ENCODE measurements around the gene TSPAN10. TPM values are rescaled to one million over a fixed set of nuclear protein-coding genes. Genes with fewer than 3 reads are reported as not detected.

Gene TSPAN10
- total and polyA plus RNA-seq, 2 of the 13 experiments (the other 11 are each of a cell fraction or from before 2014, with no cell fraction given), result 0.54 to 0.75 TPM

DNA sequence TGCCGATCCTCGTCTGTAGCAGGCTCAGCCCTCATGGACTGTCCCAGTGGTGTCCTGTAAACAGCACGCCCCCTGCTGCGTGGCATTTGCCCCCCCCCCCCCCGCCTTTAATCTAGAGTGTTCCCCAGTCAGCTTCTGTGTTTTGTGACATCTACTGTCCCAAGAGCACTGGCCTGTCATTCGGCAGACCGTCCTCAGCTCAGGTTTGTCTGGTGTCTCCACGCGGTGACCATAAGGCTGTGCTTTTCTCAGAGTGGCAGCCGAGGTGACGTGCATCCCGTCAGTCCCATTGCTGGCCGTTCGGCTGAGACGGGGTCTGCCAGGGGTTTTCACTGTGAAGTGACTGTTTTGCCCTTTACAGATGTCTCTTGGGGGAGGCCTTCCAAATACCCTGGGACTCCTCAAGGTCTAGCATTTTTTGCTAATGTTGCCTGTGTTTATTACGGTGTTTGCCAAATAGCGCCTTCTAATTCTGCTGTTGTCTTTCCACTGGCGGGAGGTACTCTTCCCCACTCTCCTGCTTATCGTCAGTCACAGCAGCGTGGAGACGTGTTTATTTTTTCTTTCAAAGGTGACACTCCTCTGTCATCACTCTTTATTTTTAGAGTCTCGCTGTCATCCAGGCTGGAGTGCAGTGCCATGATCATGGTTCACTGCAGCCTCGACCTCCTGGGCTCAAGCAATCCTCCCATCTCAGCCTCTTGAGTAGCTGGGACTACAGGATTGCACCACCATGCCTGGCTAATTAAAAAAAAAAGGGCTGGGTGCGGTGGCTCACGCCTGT lies 60.5 kb downstream of the TSPAN10 start:
- Histone ChIP-seq H3K9ac (ENCODE audit: insufficient read depth, low read depth, low read length) (no peak overlapping the region), H3K27me3 (ENCODE audit: control insufficient read depth in 1 of 2, insufficient read depth in 2 of 2, low read length in 2 of 2) (no peaks in the 10 kb centered on the region; a peak in 1 of 5 replicates), H2AFZ (ENCODE audit: low read length) (no peak overlapping the region), H3K4me3 (replicated peaks in 1 of 3; ENCODE audit: insufficient read depth in 1 of 3, low read depth in 2 of 3, low read length in 3 of 3) (no peak overlapping the region), H3K4me2 (ENCODE audit: low read depth, low read length) (no peak overlapping the region), H3K27ac (ENCODE audit: extremely low read length, insufficient read depth, low read length) (no peak overlapping the region), H3K79me2 (ENCODE audit: insufficient read depth, low read length) (peaks cover 29% of the 10 kb centered on the region), H3K36me3 (replicated peaks in 1 of 2; ENCODE audit: control insufficient read depth in 1 of 2, insufficient read depth in 2 of 2, low read length in 2 of 2) (peaks cover 49 to 69% of the 10 kb centered on the region in 2 experiments), H3K9me3 (ENCODE audit: low read length) (no peaks in the 10 kb centered on the region), H3K4me1 (ENCODE audit: insufficient read depth, low read length) (peaks cover 18% of the 10 kb centered on the region), H4K20me1 (ENCODE audit: insufficient read depth, low read length) (peaks cover 15% of the 10 kb centered on the region)
- in situ Hi-C loops (cut with HindIII; ENCODE audit: extremely low pct_ligation_motif_present, low pct_unique_long_range_greater_than_20kb) (no loop called here), intact Hi-C loops (cut with micrococcal nuclease; ENCODE audit: unreplicated experiment) (no loop called here)
- ATAC-seq, result no peak
- POLR2A ChIA-PET, result interaction anchor here (2.1 kb wide), 1 partner anchor 14 kb away, joined by 16 read pairs; the partner anchor contains the start of genes ARL16 and HGS
- WGBS (ENCODE audit: low lambda C conversion rate), result 96% methylated on average over 24 of the region's 25 CpGs
- no peak for FAIRE-seq
- CTCF ChIA-PET (ENCODE audit: low intra/inter-chr PET ratio, low total read pairs), result no interaction called here
- no TSS peak for BruUV-seq (replicated peaks)
- no peak for DNase-seq (ENCODE audit: low spot score)
- TF ChIP-seq KAT7 (CRISPR knock-in tag; IDR thresholded peaks at IDR 0.05; ENCODE audit: borderline replicate concordance) (no peak), ZNF274 (CRISPR knock-in tag; IDR thresholded peaks at IDR 0.05) (0 out of 2 replicates have a peak, but pooled peaks have one; percentile 24), FOXJ3 (CRISPR knock-in tag; IDR thresholded peaks at IDR 0.05; ENCODE audit: borderline replicate concordance) (no peak), ZNF333 (CRISPR knock-in tag; IDR thresholded peaks at IDR 0.05; ENCODE audit: borderline replicate concordance) (no peak), NONO (IDR thresholded peaks at IDR 0.05) (no peak), NONO (CRISPR knock-in tag; conservative IDR thresholded peaks at IDR 0.05) (0 out of 2 replicates have a peak, but pooled peaks have one; percentile 17), AKAP8 (CRISPR knock-in tag; IDR thresholded peaks at IDR 0.05) (0 out of 2 replicates have a peak, but pooled peaks have one; percentile 3), POLR2A (IDR thresholded peaks at IDR 0.05; ENCODE audit: insufficient read depth in 1 of 2, low read depth in 2 of 2, low read length in 2 of 2) (no peak; a peak in 1 of 4 replicates), TBX3 (IDR thresholded peaks at IDR 0.05; ENCODE audit: borderline replicate concordance) (no peak), ZNF143 (CRISPR knock-in tag; IDR thresholded peaks at IDR 0.05) (no peak)
- TF ChIP-seq, protein P1, sequence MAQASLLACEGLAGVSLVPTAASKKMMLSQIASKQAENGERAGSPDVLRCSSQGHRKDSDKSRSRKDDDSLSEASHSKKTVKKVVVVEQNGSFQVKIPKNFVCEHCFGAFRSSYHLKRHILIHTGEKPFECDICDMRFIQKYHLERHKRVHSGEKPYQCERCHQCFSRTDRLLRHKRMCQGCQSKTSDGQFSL (CRISPR knock-in tag; IDR thresholded peaks at IDR 0.05), result peak; percentile 85; the same call in 1 of the 2 replicates

Small RNAs within 50 kb of the gene (microRNA-seq; reads per million reads assigned to microRNA genes)
- 1.4 reads per million for gene MIR6786

Small RNAs within 50 kb of the gene (small RNA-seq; reads per million reads assigned to genes)
- 0 to 0.10 (median 0) reads per million in 3 experiments for gene MIR6786 (ENCODE audit: insufficient read depth in 2 of 3, insufficient read length in 3 of 3, low read depth in 2 of 3, low replicate concordance in 1 of 3)

Other genes starting within 250 kb of the TSPAN10 start
- gene BAHCC1, start 241.7 kb upstream of the TSPAN10 start, total RNA-seq (2016; rRNA removed; fragmentation: Illumina TruSeq; extraction: Trizol), result 0.94 and 1.7 TPM in 2 replicates
- gene BAHCC1, start 241.7 kb upstream of the TSPAN10 start, polyA plus RNA-seq (2011; rRNA removed), result 1.4 TPM in 2 replicates
- gene ACTG1, start 124.4 kb upstream of the TSPAN10 start, total RNA-seq (2016; rRNA removed; fragmentation: Illumina TruSeq; extraction: Trizol), result 973 and 1,028 TPM in 2 replicates
- 1,138 and 1,217 TPM in 2 replicates for gene ACTG1, start 124.4 kb upstream of the TSPAN10 start, polyA plus RNA-seq (2011; rRNA removed)
- gene FSCN2, start 108.8 kb upstream of the TSPAN10 start, total RNA-seq (2016; rRNA removed; fragmentation: Illumina TruSeq; extraction: Trizol), result not detected in 2 replicates
- gene FSCN2, start 108.8 kb upstream of the TSPAN10 start, polyA plus RNA-seq (2011; rRNA removed), result 0.09 and 0.31 TPM in 2 replicates
- 13.9 and 20.8 TPM in 2 replicates for gene FAAP100, start 84.8 kb upstream of the TSPAN10 start, total RNA-seq (2016; rRNA removed; fragmentation: Illumina TruSeq; extraction: Trizol)
- 7.6 and 11.1 TPM in 2 replicates for gene FAAP100, start 84.8 kb upstream of the TSPAN10 start, polyA plus RNA-seq (2011; rRNA removed)
- 57.0 and 64.7 TPM in 2 replicates for gene NPLOC4, start 84 bp upstream of the TSPAN10 start, total RNA-seq (2016; rRNA removed; fragmentation: Illumina TruSeq; extraction: Trizol)
- 95.3 and 97.0 TPM in 2 replicates for gene NPLOC4, start 84 bp upstream of the TSPAN10 start, polyA plus RNA-seq (2011; rRNA removed)
- 1.0 and 1.4 TPM in 2 replicates for gene PDE6G, start 19.3 kb downstream of the TSPAN10 start, total RNA-seq (2016; rRNA removed; fragmentation: Illumina TruSeq; extraction: Trizol)
- gene PDE6G, start 19.3 kb downstream of the TSPAN10 start, polyA plus RNA-seq (2011; rRNA removed), result 4.9 and 6.7 TPM in 2 replicates
- gene OXLD1, start 29.4 kb downstream of the TSPAN10 start, total RNA-seq (2016; rRNA removed; fragmentation: Illumina TruSeq; extraction: Trizol), result 34.9 and 37.5 TPM in 2 replicates
- gene OXLD1, start 29.4 kb downstream of the TSPAN10 start, polyA plus RNA-seq (2011; rRNA removed), result 27.1 and 40.3 TPM in 2 replicates
- 34.4 and 39.1 TPM in 2 replicates for gene CCDC137, start 29.5 kb downstream of the TSPAN10 start, total RNA-seq (2016; rRNA removed; fragmentation: Illumina TruSeq; extraction: Trizol)
- 14.6 and 14.7 TPM in 2 replicates for gene CCDC137, start 29.5 kb downstream of the TSPAN10 start, polyA plus RNA-seq (2011; rRNA removed)
- gene ARL16, start 46.6 kb downstream of the TSPAN10 start, total RNA-seq (2016; rRNA removed; fragmentation: Illumina TruSeq; extraction: Trizol), result 18.8 and 20.8 TPM in 2 replicates
- 30.8 and 32.1 TPM in 2 replicates for gene ARL16, start 46.6 kb downstream of the TSPAN10 start, polyA plus RNA-seq (2011; rRNA removed)
- 54.1 and 73.3 TPM in 2 replicates for gene HGS, start 46.8 kb downstream of the TSPAN10 start, total RNA-seq (2016; rRNA removed; fragmentation: Illumina TruSeq; extraction: Trizol)
- 78.1 and 85.3 TPM in 2 replicates for gene HGS, start 46.8 kb downstream of the TSPAN10 start, polyA plus RNA-seq (2011; rRNA removed)
- gene MRPL12, start 66.2 kb downstream of the TSPAN10 start, total RNA-seq (2016; rRNA removed; fragmentation: Illumina TruSeq; extraction: Trizol), result 39.1 and 72.5 TPM in 2 replicates
- 94.1 and 112 TPM in 2 replicates for gene MRPL12, start 66.2 kb downstream of the TSPAN10 start, polyA plus RNA-seq (2011; rRNA removed)
- gene SLC25A10, start 75.1 kb downstream of the TSPAN10 start, total RNA-seq (2016; rRNA removed; fragmentation: Illumina TruSeq; extraction: Trizol), result 111 and 140 TPM in 2 replicates
- 46.5 and 59.7 TPM in 2 replicates for gene SLC25A10, start 75.1 kb downstream of the TSPAN10 start, polyA plus RNA-seq (2011; rRNA removed)
- 0.13 TPM in 1 of 2 replicates, not detected in the other for gene GCGR, start 167.0 kb downstream of the TSPAN10 start, total RNA-seq (2016; rRNA removed; fragmentation: Illumina TruSeq; extraction: Trizol)
- gene GCGR, start 167.0 kb downstream of the TSPAN10 start, polyA plus RNA-seq (2011; rRNA removed), result 0.04 and 0.27 TPM in 2 replicates
- 76.1 and 84.9 TPM in 2 replicates for gene MCRIP1, start 196.1 kb downstream of the TSPAN10 start, total RNA-seq (2016; rRNA removed; fragmentation: Illumina TruSeq; extraction: Trizol)
- 79.7 and 113 TPM in 2 replicates for gene MCRIP1, start 196.1 kb downstream of the TSPAN10 start, polyA plus RNA-seq (2011; rRNA removed)
- gene PPP1R27, start 197.9 kb downstream of the TSPAN10 start, total RNA-seq (2016; rRNA removed; fragmentation: Illumina TruSeq; extraction: Trizol), result 0.69 and 1.00 TPM in 2 replicates
- gene PPP1R27, start 197.9 kb downstream of the TSPAN10 start, polyA plus RNA-seq (2011; rRNA removed), result 0.17 and 0.33 TPM in 2 replicates
- gene P4HB, start 223.3 kb downstream of the TSPAN10 start, total RNA-seq (2016; rRNA removed; fragmentation: Illumina TruSeq; extraction: Trizol), result 337 and 782 TPM in 2 replicates
- gene P4HB, start 223.3 kb downstream of the TSPAN10 start, polyA plus RNA-seq (2011; rRNA removed), result 181 and 185 TPM in 2 replicates
- gene ARHGDIA, start 234.1 kb downstream of the TSPAN10 start, total RNA-seq (2016; rRNA removed; fragmentation: Illumina TruSeq; extraction: Trizol), result 64.0 and 120 TPM in 2 replicates
- 40.0 and 52.1 TPM in 2 replicates for gene ARHGDIA, start 234.1 kb downstream of the TSPAN10 start, polyA plus RNA-seq (2011; rRNA removed)

All from HepG2 (cell line).